Uterus (tissue), 4 donors: ENCODE data around the gene EIF2S3. TPM values are rescaled to one million over a fixed set of nuclear protein-coding genes. Genes with fewer than 3 reads are reported as not detected.
"Not testable (repeated sequence)": the region's sequence is repeated elsewhere in the genome, so short reads cannot be mapped to it uniquely, and the experiment has no call there.

Source experiments
- DNase-seq, 2 donors: peaks; one replicate each; pipeline ENCODE4 v3.0.0-alpha.2; 2019 to 2020
- H3K27ac ChIP-seq, 2 donors: fragments of 200-600 bp; sonication (generic); 1 replicate in 1 of 2; 2 replicates in 1 of 2; pipeline ENCODE4 v1.5.1; 2016 to 2018
- H3K27me3 ChIP-seq, 2 donors: fragments of 200-600 bp; sonication (generic); one replicate each; pipeline ENCODE4 v1.5.1; 2018 to 2019; ENCODE audit warnings: control low read depth in 1 of 2
- H3K36me3 ChIP-seq, 2 donors: fragments of 200-600 bp; sonication (generic); one replicate each; pipeline ENCODE4 v1.5.1; 2019; ENCODE audit warnings: control low read depth in 1 of 2
- H3K4me1 ChIP-seq, 2 donors: fragments of 200-600 bp; sonication (generic); one replicate each; pipeline ENCODE4 v1.5.1; 2018 to 2019; ENCODE audit warnings: control low read depth in 1 of 2
- H3K4me3 ChIP-seq, 2 donors: fragments of 200-600 bp; sonication (generic); 1 replicate in 1 of 2; 2 replicates in 1 of 2; pipeline ENCODE4 v1.5.1; 2018 to 2019; ENCODE audit warnings: mild to moderate bottlenecking in 1 of 2
- H3K9me3 ChIP-seq, 2 donors: fragments of 200-600 bp; sonication (generic); one replicate each; pipeline ENCODE4 v1.5.1; 2019; ENCODE audit warnings: control low read depth in 1 of 2
- CTCF ChIP-seq, 4 experiments: fragments of 200-600 bp in 2 of 4; fragments of 450-650 bp in 2 of 4; sonication (generic) in 2 of 4; IDR thresholded peaks; one replicate each; pipeline ENCODE4 v1.5.1; 2016 to 2019; ENCODE audit warnings: antibody characterized with exemption in 4 of 4, mild to moderate bottlenecking in 2 of 4, moderate library complexity in 1 of 4
- POLR2A ChIP-seq, 2 donors: fragments of 450-650 bp; IDR thresholded peaks; one replicate each; pipeline ENCODE4 v1.6.1; 2016; ENCODE audit warnings: antibody characterized with exemption in 2 of 2, mild to moderate bottlenecking in 1 of 2, moderate library complexity in 1 of 2
- intact Hi-C: fragments of 100-400 bp; cut with DNase I; formaldehyde crosslinking; loops from one replicate; pipeline ENCODE4 v1.15.1; 2023; ENCODE audit warnings: low total_unique reads
- total RNA-seq, 4 donors: library from RNA; depleted of rRNA in 3 of 4; stranded (reverse); fragments of >200 nt in 3 of 4; gene quantifications; one replicate each; pipeline versions ENCODE4 v1.1.0 to v1.2.4, GENCODE V29; 2014 to 2023
- donor health status: DM: yes; HTN: yes; CAD: no.

The EIF2S3 gene
- total RNA-seq, 4 donors from 2014 or later, result 86.8 to 374 (median 152) TPM

- DNase-seq, result no peak
- Histone ChIP-seq H3K27ac (peak overlapping the region in 1 of 2 donors; percentile 93), H3K4me1 (peaks cover 0 to 3% of the 10 kb centered on the region in 2 donors), H3K27me3 (no peaks in the 10 kb centered on the region), H3K4me3 (peak overlapping the region; percentile 75 to 80), H3K36me3 (no peaks in the 10 kb centered on the region), H3K9me3 (no peaks in the 10 kb centered on the region)
- intact Hi-C loops, result no loop called here
- TF ChIP-seq POLR2A (IDR thresholded peaks at IDR 0.05) (no peak), CTCF (IDR thresholded peaks at IDR 0.05) (no peak)
These were observed 244 bp downstream of the EIF2S3 start for GRCh38 chrX:24055043-24055356.

- no peak overlapping the region for H3K27ac ChIP-seq
- no peaks in the 10 kb centered on the region for H3K27me3 ChIP-seq
- H3K4me3 ChIP-seq, result no peak overlapping the region
- TF ChIP-seq CTCF (IDR thresholded peaks at IDR 0.05) (no peak), POLR2A (IDR thresholded peaks at IDR 0.05) (no peak)
- H3K4me1 ChIP-seq, result no peaks in the 10 kb centered on the region
- intact Hi-C loops, result no loop called here
- DNase-seq, result no peak
- H3K9me3 ChIP-seq, result no peaks in the 10 kb centered on the region
- no peaks in the 10 kb centered on the region for H3K36me3 ChIP-seq
These were observed 8.7 kb downstream of the EIF2S3 start for GRCh38 chrX:24063488-24063887.

- intact Hi-C loops, result no loop called here
- no peak for TF ChIP-seq POLR2A (IDR thresholded peaks at IDR 0.05)
- TF ChIP-seq CTCF (IDR thresholded peaks at IDR 0.05), result no peak
These were observed 15.1 kb downstream of the EIF2S3 start for GRCh38 chrX:24069877-24070276.

GRCh38 chrX:24079411-24079810 lies 24.7 kb downstream of the EIF2S3 start:
- Histone ChIP-seq H3K4me3 (no peak overlapping the region), H3K4me1 (no peaks in the 10 kb centered on the region), H3K9me3 (no peaks in the 10 kb centered on the region), H3K36me3 (no peaks in the 10 kb centered on the region), H3K27ac (no peak overlapping the region), H3K27me3 (no peaks in the 10 kb centered on the region)
- DNase-seq, result no peak
- TF ChIP-seq POLR2A (IDR thresholded peaks at IDR 0.05) (no peak), CTCF (IDR thresholded peaks at IDR 0.05) (no peak)
- intact Hi-C loops, result no loop called here

More at GRCh38 chrX:24069877-24070276, 15.1 kb downstream of the EIF2S3 start:
- Histone ChIP-seq H3K27ac (no peak overlapping the region), H3K9me3 (no peaks in the 10 kb centered on the region), H3K4me3 (no peak overlapping the region), H3K4me1 (no peaks in the 10 kb centered on the region), H3K36me3 (no peaks in the 10 kb centered on the region), H3K27me3 (no peaks in the 10 kb centered on the region)
- DNase-seq, result no peak

GRCh38 chrX:24080245-24080644 lies 25.5 kb downstream of the EIF2S3 start:
- H3K27ac ChIP-seq, H3K4me3 ChIP-seq, intact Hi-C loops, DNase-seq, H3K9me3 ChIP-seq, H3K27me3 ChIP-seq, H3K36me3 ChIP-seq, H3K4me1 ChIP-seq: not testable (repeated sequence)

- intact Hi-C loops, result no loop called here
- Histone ChIP-seq H3K36me3 (no peaks in the 10 kb centered on the region), H3K4me3 (no peak overlapping the region), H3K4me1 (no peaks in the 10 kb centered on the region), H3K27ac (no peak overlapping the region), H3K27me3 (no peaks in the 10 kb centered on the region), H3K9me3 (no peaks in the 10 kb centered on the region)
- DNase-seq, result no peak
- no peak for TF ChIP-seq POLR2A (IDR thresholded peaks at IDR 0.05)
- TF ChIP-seq CTCF (IDR thresholded peaks at IDR 0.05), result no peak
These were observed 25.9 kb downstream of the EIF2S3 start for GRCh38 chrX:24080704-24081103.
